GM21515 (cell line): Measurements from ENCODE around the gene CDYL.

Experiments used
- ATAC-seq: cut with Tn5 transposase; IDR thresholded peaks from one replicate; pipeline ENCODE4 v1.9.1; 2021; ENCODE audit not compliant: unreplicated experiment

The CDYL gene

DNA sequence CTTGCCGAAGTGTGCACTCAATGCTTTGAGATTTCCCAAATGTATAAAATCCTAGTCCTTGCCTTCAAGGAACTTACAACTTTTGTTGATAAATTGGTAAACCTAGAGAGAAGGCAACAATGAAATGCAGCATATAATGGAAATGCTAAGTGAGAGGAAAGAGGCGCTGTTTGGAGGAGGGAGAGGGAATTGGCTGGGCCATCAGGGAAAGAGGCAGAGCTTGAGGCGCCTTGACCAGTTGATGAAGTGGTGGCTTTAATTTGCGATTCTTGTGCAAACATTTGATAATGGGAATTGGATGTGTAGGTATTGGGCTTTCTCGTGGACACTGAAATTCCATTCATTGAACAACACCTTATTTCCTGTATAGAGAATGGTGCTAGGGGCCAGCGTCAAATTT, 1.9 kb upstream of the CDYL start:
- no peak for ATAC-seq

GRCh38 chr6:4774715-4775493, 1.3 kb upstream of the CDYL start:
- peak; percentile 3 for ATAC-seq

DNA sequence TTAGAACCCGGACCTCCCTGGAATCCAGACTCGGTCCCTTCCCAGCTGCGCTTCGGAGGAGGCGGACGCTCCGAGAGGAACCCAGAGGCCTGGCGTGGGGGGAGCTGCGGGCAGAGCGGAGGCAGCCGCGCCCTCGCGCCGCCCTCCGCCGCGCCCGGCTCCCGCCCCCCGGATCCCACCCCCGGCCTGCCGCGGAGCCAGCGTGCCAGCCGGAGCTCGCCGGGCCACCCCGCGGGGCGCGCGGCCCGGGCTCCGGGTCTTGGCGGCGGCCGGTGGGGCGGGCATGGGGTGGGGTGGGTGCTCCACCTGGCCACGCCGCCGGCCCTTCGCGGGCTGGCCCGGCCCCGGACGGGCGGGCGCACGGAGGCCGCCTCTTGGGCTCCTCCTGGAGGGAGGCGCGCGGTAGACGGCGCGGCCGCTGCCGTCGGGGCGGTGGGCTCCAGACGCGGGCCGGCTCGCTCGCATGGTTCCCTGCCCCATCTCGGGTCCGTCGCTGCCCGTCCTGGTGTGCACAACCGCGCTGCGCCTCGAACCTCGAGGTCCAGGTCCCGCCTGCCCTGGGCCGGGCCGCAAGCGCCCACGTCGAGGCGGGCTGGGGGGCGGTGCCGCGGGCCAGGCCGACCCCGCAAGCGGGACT, 592 bp upstream of the CDYL start:
- peak; percentile 47 for ATAC-seq

DNA sequence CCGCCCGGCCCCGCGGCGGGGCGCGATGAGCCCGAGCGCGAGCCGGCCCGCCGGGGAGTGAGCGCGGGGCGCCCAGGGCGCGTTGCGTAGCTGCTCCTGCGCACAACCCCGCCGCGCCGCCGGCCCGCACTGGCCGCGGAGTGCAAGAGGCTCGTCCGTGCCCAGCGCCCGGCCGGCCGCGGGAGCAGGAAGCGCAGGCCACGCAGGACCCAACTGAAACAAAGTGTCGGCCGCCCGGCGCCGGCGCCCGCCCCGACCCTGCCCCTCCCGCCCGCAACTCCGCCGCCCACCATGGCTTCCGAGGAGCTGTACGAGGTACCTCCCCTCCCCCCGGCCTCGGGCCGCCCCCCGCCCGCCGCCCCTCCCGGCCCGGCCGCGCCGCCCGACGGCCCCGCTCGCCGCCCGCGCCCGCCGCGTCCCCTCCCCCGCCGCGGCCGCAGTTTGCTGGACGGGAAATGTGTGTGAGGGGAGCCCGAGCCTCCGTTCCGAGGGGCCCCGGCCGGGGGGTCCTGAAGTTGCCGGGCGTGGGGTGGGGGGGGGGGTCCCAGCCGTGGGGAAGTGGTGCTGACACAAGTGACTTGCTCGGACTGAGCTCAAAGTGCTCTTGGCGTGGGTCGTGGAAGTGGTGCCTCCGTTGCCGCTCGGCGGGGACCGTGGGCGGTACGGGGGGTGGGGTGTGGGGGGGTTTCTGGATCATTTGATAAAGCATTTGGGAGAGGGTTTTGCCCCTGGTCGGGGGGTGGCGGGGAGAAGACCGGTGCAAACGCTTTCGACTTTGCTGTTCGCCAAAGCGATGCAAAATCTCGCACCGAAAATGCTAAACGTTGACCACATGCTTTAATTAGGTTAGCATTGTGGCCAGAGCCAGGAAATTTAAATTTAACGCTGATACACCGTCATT, 539 bp downstream of the CDYL start:
- ATAC-seq = peak; percentile 15

GRCh38 chr6:4777394-4777935, 1.3 kb downstream of the CDYL start:
- ATAC-seq = no peak

DNA sequence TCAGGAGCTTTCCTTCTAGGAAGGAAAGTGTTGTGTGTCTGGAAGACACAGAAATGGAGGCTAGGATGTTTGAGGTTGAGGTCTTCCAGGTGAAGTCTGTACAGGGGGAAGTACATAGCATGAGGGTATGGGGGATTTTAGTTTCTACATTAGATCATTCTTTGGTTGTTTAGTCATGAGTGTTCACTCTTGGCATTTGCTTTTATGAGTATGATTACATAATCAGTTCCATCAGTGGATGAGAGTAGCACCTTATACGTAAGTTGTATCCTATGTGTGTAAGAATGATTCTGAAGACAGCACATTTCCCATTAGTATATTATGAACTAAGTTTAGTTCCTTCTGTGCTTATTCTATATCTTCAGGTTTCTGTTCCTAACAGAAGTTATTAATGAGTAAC, 1.9 kb downstream of the CDYL start:
- ATAC-seq = no peak

GRCh38 chr6:4780360-4780812, 4.2 kb downstream of the CDYL start:
- no peak for ATAC-seq

DNA sequence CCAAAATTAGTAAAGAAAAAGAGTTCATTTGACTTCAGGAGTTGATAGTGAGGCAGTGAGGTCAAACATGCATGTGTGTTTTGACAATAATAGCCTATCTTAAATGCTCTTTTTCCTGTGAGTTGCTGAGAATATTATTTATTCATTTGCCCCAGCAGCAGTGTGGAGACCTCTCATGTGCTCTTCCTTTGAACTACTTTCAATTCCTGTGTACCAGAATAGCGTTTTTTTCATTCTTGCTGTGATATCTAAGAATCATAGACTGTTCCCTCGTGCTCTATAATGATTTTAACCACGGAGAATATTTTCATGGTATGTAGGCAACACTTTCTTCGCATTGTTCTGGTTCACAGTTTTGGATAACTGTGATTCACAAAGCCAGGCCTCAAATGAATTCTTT, 5.2 kb downstream of the CDYL start:
- ATAC-seq = peak; percentile 35

DNA sequence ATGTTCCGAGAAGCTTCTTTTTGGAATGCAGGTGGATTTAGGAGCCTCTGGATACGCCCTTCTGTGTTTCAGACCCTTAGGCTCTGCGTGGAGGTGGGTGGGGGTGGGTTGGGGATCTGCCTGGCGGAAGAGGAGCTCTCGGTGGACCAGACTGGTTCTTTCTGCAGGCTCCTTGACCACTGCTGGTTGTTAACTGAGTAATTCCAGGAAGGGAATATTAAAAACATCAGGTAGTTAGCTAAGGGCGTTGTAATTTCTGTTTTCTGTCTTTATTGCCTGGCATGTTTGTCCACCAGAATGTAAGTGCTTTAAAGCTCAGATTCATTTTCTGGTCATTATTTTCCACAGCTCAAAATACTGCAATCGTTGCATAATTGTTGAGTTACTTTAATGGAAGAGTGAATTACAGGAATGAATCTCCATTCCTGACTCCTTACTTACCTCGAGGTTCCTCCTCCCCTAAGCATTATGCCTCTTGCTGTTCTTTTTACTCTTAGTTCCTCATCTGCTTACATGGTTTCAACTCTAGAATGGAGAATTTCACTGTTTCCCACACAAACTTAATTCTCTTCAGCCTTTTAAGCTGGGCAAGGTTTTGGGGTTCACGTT, 5.9 kb downstream of the CDYL start:
- ATAC-seq = no peak

DNA sequence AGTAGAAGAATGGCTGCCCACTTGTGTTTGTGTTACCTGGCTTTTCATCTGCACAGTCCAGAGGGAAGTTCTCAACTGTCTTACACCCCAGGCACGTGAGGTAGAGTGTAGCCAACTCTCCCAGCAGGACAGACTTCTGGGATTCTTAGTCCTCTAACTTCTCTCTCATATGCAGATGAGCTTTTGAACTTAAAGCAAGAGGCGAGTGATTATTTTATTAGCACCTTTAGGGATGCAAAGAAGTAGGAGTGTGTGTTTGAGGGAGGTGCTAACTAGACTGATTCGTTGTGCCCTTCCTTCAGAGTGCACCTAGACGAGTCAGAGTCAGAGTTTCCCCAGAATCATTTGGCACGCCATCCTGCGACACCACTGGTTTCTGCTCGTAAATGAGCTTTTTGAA, 10.8 kb downstream of the CDYL start:
- ATAC-seq = no peak

GRCh38 chr6:4788482-4788881, 12.3 kb downstream of the CDYL start:
- no peak for ATAC-seq

DNA sequence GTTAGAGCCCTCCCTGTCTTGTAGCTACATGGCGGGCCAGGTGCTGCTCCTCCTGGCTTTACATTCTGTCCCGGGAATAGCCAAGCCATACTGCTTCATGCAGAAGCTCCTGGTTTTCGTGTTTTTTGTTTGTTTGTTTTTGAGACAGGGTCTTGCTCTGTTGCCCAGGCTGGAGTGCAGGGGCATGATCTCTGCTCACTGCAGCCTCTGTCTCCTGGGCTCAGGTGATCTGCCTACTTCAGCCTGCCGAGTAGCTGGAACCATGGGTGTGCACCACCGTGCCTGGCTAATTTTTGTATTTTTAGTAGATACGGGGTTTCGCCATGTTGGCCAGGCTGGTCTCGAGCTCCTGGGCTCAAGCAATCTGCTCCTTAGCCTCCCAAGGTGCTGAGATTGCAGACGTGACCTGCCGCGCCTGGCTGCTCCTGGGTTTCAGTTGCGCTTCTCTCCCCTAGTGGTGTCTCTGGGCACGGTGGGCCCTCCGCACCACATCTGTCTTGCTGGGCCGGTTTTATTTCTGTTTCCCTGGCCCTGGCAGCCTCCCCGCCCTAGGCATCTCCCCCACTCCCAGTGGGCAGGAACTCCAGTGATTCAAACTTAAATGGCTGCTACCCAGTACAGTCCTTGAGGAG, 12.9 kb downstream of the CDYL start:
- peak; percentile 89 for ATAC-seq

DNA sequence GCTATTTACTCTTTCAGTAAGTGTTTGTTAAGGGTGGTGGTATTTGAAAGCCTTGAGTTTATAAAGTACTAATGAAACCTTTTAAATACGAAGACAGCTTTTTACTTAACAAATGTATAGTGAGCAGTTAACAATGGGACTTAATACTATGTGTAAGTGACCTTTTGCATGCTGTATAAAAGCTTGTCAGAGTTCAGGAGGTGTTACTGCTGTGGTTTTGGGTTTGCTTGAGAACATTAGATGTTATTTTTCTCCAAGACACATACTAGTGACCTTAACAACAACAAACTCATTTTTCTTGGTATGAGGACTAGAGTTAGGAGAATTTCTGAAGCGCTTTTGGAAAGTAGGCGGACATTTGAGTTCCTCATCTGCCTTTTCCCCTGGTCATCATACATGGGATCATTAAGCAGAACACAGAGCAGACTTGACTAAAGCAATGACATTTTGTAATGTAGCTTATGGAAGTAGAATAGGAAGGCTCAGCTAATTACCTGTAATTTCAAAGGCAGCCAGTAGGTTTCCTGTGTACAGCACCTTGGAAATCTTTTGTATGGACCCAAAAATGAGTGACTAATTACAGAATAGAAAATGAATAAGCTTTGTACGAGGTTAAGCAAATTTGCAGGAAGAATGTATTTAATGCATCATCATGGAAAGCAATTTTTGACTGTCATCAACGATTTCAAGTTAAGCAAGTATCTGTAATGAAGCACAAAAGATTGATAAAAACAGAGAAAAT, 14.1 kb downstream of the CDYL start:
- no peak for ATAC-seq

DNA sequence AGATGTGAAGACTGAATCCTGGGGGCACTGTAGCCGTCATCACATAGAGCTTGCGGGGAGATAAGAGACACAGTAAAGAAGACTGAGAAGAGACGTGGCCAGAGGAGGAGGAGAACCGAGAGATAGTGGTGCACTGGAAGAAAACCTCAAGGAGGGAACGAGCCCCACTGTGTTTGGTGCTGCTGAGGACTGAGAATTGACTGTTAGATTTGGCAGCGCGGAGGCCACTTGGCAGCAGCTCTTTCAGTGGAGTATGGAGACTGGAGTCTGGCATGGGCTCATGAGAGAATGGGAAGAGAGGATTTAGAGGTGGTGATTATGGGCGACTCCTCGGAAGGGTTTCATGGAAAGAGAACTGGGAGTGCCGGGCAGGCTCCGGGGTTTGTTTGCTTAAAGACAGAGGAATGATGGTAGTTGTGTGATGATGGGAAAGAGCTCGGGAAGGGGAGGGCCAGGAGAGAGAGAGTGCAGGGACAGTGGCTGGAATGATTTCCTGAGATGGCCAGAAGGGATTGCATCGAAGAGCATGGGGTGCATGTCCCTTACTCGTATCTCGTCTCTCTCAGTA, 18.0 kb downstream of the CDYL start:
- no peak for ATAC-seq

- ATAC-seq = no peak
Observed at GRCh38 chr6:4797587-4797986, 21.4 kb downstream of the CDYL start.

DNA sequence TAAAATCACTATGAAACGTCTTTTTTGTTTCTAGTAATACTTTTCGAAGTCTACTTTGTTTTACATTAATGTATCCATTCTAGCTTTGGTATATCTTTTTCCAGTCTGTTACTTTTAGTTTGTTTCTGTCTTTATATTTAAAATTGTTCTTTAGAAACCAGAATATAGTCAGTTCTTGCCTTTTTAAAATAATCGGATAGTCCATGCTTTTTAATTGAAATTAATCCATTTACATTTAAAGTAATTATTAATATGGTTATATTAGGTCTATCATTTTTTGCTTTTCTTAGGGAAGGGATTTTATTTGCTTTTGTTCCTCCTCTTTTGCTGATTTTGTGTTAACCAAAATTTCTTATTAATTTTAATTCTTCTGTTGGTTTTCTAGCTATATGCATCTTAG, 23.7 kb downstream of the CDYL start:
- no peak for ATAC-seq

DNA sequence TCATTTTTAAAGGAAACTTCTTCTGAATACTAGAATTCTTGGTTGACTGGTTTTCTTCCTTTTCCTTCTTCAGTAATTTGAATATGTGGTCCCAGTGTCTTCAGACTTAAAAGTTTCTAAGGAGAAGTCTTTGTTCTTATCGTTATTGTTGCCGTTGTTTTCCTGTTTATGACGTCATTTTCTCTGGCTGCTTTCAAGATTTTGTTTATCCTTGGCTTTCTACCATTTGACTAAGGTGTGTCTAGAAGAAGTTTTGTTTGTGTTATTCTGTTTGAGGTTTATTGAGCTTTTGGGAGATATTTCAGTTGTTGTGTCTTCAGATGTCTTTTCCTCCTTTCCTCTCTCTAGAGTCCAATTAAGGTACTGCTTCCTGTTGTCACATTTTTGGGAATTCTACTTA, 24.5 kb downstream of the CDYL start:
- ATAC-seq = no peak

DNA sequence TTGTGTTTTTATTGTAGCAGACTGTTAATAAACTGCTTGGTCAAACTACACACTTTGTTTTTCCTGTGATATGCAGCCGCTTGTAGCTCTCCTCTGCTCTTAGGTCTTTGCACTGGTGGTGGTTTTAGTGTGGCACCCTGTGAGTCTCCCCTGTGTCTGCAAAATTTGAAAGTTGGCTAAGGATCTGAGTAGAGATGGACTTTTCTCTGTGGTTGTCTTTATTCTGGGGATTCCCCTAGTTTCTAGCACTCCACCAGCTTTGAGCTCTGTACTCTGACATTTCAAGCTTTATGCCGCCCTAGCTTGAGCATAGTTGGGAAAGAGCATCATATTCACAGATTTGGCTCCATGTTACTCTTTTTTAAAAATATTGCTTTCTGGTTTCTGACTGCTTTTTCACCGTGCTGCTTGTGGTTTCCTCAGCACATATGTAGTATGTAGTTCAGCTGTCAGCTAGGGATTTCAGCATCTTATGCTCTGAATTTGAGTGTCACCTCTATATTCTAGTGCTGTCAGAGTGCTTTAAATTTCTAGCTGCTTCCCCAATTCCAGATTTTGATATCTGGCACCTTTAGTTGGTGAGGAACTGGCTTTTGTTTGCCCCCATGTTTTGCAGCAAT, 25.4 kb downstream of the CDYL start:
- ATAC-seq = peak; percentile 68

- peak; percentile 65 for ATAC-seq
Observed at GRCh38 chr6:4802312-4802935, 26.2 kb downstream of the CDYL start.
